ENCODE data around the gene GPA33.

The GPA33 gene

DNA sequence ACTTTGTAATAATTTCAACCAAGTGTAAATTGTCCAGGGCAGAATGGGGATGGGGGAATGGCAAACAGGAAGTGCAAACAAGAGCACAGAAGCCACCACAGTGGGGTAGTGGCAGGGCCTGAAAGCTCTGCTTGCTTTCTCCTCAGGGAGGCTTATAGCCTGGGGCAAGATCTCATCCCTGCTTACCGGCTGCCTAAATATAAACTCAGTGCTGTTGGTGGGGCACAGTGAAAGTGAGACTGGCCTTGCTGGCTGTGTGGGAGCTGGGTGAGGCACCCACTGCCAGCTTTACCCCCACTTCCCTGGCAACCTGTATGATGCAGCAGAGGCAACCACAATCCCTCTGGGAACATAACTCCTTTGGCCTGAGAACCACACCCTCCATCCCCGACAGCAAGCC, 18.9 kb upstream of the GPA33 start:
- TF ChIP-seq, protein P1, sequence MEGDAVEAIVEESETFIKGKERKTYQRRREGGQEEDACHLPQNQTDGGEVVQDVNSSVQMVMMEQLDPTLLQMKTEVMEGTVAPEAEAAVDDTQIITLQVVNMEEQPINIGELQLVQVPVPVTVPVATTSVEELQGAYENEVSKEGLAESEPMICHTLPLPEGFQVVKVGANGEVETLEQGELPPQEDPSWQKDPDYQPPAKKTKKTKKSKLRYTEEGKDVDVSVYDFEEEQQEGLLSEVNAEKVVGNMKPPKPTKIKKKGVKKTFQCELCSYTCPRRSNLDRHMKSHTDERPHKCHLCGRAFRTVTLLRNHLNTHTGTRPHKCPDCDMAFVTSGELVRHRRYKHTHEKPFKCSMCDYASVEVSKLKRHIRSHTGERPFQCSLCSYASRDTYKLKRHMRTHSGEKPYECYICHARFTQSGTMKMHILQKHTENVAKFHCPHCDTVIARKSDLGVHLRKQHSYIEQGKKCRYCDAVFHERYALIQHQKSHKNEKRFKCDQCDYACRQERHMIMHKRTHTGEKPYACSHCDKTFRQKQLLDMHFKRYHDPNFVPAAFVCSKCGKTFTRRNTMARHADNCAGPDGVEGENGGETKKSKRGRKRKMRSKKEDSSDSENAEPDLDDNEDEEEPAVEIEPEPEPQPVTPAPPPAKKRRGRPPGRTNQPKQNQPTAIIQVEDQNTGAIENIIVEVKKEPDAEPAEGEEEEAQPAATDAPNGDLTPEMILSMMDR (IDR thresholded peaks at IDR 0.05; ENCODE audit: low read length, missing control alignments), result no peak
- H3K4me3 ChIP-seq (replicated peaks; ENCODE audit: low read depth, low read length), result no peak overlapping the region
- DNase-seq (ENCODE audit: low read depth), result no peak

DNA sequence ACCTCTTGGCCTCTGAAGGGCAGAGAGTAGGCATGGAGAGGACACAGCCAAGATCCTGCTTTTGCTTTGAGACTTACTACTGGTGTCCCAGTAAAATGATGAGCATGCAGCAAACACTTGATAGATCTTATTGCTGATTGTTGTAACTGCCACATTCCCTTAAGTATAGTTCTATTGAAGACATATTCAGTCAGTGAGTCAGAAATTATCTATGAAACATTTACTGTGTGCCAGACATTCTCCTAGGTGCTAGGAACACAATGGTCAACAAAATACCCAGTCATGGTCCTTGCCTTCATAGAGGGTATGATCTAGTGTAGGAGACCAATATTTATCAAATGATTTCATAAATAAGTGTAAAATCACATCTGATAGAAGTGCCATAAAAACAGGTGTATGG, 17.3 kb upstream of the GPA33 start:
- DNase-seq (ENCODE audit: low read depth), result no peak
- H3K4me3 ChIP-seq (replicated peaks; ENCODE audit: low read depth, low read length), result no peak overlapping the region
- TF ChIP-seq, protein P1 (IDR thresholded peaks at IDR 0.05; ENCODE audit: low read length, missing control alignments), result no peak

DNA sequence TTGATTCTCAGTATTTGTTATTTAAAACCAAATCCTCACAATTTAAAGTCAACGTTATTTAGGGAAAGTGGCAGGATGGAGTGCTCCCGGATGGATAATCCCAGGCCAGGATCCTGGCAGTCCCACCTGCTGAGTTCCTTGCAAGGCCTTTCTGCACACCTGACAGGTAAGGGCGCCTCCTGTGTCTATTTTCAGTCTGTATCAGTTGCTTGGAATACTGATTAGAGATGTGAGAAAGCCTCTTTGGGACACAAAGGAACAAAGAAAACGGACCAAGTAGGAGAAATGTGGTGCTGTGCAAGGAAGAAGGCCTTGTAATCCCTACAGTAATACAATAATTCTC, 15.9 kb upstream of the GPA33 start:
- TF ChIP-seq, protein P1 (IDR thresholded peaks at IDR 0.05; ENCODE audit: low read length, missing control alignments), result no peak
- DNase-seq (ENCODE audit: low read depth), result no peak
- no peak overlapping the region for H3K4me3 ChIP-seq (replicated peaks; ENCODE audit: low read depth, low read length)

DNA sequence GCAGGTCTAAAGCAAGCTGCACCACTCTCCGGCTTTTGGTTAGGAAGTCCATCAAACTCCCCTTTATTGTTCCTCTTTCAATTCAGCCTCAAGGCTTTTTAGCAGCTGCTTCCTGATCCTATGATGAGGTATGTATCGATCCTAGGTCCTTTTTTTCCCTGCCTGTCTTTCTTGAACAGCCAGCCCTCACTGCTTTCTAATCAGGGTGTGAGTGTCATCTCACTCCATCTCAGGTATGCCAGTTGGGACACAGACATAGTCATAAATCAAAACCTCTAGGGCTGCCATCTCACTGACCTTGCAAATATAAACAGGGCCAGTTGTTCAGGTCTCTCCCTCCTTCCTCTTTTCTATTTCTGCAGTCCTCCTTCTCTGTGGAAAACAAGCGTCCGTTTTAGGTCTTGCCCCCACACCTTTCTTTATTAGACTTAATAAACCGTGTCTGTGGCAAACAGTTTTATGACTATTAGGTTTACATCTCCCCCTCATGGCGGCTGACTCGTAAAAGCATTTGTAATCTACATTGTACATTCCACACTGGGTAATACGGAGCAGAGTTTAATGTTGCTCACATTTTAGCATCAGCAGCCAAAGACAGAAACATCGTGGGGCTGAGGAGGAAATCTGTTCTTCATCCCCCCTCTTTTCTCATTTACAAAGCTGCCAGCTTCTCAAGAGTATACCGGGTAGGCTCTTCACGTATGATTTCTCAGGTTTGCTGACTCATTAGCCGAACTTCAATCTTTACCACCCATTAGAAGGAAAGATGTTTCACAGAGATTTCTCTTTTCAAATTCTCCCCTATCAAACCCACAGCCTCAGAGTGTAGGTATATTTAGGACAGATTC, 15.3 kb upstream of the GPA33 start:
- H3K4me3 ChIP-seq (replicated peaks; ENCODE audit: low read depth, low read length), result no peak overlapping the region
- TF ChIP-seq, protein P1 (IDR thresholded peaks at IDR 0.05; ENCODE audit: low read length, missing control alignments), result no peak
- no peak for DNase-seq (ENCODE audit: low read depth)

DNA sequence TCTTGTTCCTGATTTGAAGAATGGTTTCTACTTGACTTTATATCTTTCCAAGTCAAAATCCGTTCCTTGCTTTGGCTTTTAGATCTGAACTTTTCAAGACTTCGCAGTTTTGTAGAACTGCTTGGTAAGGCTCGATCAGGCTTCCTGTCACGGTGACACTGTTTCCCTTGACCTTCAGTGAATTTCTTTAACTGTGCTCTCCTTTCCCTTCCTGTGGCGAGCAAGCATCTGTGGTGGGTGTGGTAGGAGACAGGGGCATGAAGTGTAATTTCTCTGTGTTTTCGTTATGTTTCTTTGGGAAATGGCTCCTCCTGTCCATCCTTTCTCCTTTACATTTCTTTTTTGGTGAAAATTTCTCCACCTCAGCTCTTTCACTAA, 14.1 kb upstream of the GPA33 start:
- no peak for DNase-seq (ENCODE audit: low read depth)
- H3K4me3 ChIP-seq (replicated peaks; ENCODE audit: low read depth, low read length), result no peak overlapping the region
- TF ChIP-seq, protein P1 (IDR thresholded peaks at IDR 0.05; ENCODE audit: low read length, missing control alignments), result no peak

DNA sequence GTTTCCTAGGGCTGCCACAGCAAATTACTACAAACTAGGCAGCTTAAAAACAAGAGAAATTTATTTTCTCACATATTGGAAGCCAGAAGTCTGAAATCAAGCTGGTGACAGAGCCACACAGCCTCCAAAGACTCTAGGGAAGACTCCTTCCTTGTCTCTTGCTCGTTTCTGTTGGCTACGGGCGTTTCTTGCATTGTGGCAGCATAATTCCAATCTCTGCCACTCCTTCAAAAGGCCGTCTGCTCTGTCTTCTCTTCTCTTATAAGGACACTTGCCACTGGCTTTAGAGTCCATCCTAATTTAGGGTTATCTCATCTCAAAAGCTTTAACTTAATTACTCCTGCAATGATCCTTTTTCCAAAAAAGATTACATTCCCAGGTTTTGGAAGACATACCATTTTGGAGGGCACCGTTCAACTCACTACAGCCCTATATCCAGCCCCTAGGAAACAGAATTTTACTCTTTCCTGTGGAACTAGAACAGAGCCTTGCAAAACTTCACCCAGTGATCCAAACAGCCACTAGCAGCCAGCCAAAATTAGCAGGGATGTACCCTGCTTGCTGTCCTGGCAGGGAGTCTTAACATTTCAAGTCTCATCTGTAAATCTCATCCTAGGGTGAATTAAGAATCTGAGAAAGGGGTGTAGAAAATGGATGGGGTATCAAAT, 12.9 kb upstream of the GPA33 start:
- H3K4me3 ChIP-seq (replicated peaks; ENCODE audit: low read depth, low read length), result no peak overlapping the region
- TF ChIP-seq, protein P1 (IDR thresholded peaks at IDR 0.05; ENCODE audit: low read length, missing control alignments), result no peak
- no peak for DNase-seq (ENCODE audit: low read depth)

Data from fibroblast of pulmonary artery (primary cell).